ENCODE data around the gene ELMO3.

ELMO3 gene

GRCh38 chr16:67162506-67163163 is 36.3 kb upstream of the ELMO3 start:
- peak overlapping the region; percentile 44 for H2AK5ac ChIP-seq (ENCODE audit: low read depth, low read length)
- no peak overlapping the region for H3K4ac ChIP-seq (ENCODE audit: low read length)
- no peak overlapping the region for H4K91ac ChIP-seq (ENCODE audit: low read depth, low read length, poor library complexity)
- peak overlapping the region; percentile 92 for H3K18ac ChIP-seq (ENCODE audit: low read length)
- H2BK15ac ChIP-seq (ENCODE audit: low read length), result peak overlapping the region; percentile 20
- WGBS, 2 donors (ENCODE audit: extremely low coverage in 2 of 2, insufficient read length in 2 of 2, insufficient replicate concordance in 1 of 2), result no CpG with 5 or more reads among the region's 44 CpGs
- no peak for DNase-seq (ENCODE audit: low spot score)
- peaks cover 6% of the 10 kb centered on the region for H3K79me1 ChIP-seq (ENCODE audit: low read depth, low read length)
- peaks cover 82 to 100% (median 99%) of the 10 kb centered on the region in 3 experiments for H3K27me3 ChIP-seq (ENCODE audit: control insufficient read depth in 3 of 3, insufficient read depth in 3 of 3, low read depth in 1 of 3, low read length in 3 of 3)
- H3K4me2 ChIP-seq (ENCODE audit: insufficient read depth, low read length, poor library complexity, severe bottlenecking), result peak overlapping the region; percentile 94
- peak overlapping the region; percentile 47 to 78 for H3K4me3 ChIP-seq (ENCODE audit: low read length in 2 of 2)
- no peak overlapping the region for H3K9ac ChIP-seq (ENCODE audit: low read depth, low read length, poor library complexity)
- H3K27ac ChIP-seq (replicated peaks; ENCODE audit: low read length), result no peak overlapping the region
- H2BK12ac ChIP-seq (ENCODE audit: low read length), result peak overlapping the region; percentile 81
- H3K14ac ChIP-seq (ENCODE audit: low read length), result peak overlapping the region; percentile 75
- peaks cover 15 to 17% of the 10 kb centered on the region in 2 donors for H3K4me1 ChIP-seq (ENCODE audit: control insufficient read depth in 2 of 2, insufficient read depth in 1 of 2, low read depth in 1 of 2, low read length in 2 of 2)
- no peak overlapping the region for H2BK5ac ChIP-seq (ENCODE audit: low read length)
- H4K8ac ChIP-seq (ENCODE audit: low read depth, low read length), result no peak overlapping the region
- no peaks in the 10 kb centered on the region for H3K36me3 ChIP-seq (replicated peaks in 1 of 2; ENCODE audit: control insufficient read depth in 2 of 2, insufficient read depth in 2 of 2, low read length in 2 of 2)
- H2BK120ac ChIP-seq (ENCODE audit: low read depth, low read length), result no peak overlapping the region
- peaks cover 0 to 11% of the 10 kb centered on the region in 2 donors for H3K9me3 ChIP-seq (replicated peaks in 1 of 2; ENCODE audit: control insufficient read depth in 2 of 2, insufficient read depth in 1 of 2, low read depth in 1 of 2, low read length in 2 of 2)
- peak overlapping the region; percentile 91 for H3K23ac ChIP-seq (ENCODE audit: low read depth, low read length, poor library complexity)
- H2AFZ ChIP-seq (ENCODE audit: low read length), result peak overlapping the region; percentile 98

GRCh38 chr16:67163164-67163998 is 35.5 kb upstream of the ELMO3 start:
- H3K36me3 ChIP-seq (replicated peaks in 1 of 2; ENCODE audit: control insufficient read depth in 2 of 2, insufficient read depth in 2 of 2, low read length in 2 of 2), result no peaks in the 10 kb centered on the region
- H3K4me2 ChIP-seq (ENCODE audit: insufficient read depth, low read length, poor library complexity, severe bottlenecking), result peak overlapping the region; percentile 94
- H3K4me1 ChIP-seq (ENCODE audit: control insufficient read depth in 2 of 2, insufficient read depth in 1 of 2, low read depth in 1 of 2, low read length in 2 of 2), result peaks cover 15 to 17% of the 10 kb centered on the region in 2 donors
- H3K23ac ChIP-seq (ENCODE audit: low read depth, low read length, poor library complexity), result peak overlapping the region; percentile 95
- peak overlapping the region; percentile 86 for H3K9ac ChIP-seq (ENCODE audit: low read depth, low read length, poor library complexity)
- H3K18ac ChIP-seq (ENCODE audit: low read length), result peak overlapping the region; percentile 92
- peak overlapping the region; percentile 53 for H2BK5ac ChIP-seq (ENCODE audit: low read length)
- H3K4me3 ChIP-seq (ENCODE audit: low read length in 2 of 2), result peak overlapping the region; percentile 47 to 78
- H3K9me3 ChIP-seq (replicated peaks in 1 of 2; ENCODE audit: control insufficient read depth in 2 of 2, insufficient read depth in 1 of 2, low read depth in 1 of 2, low read length in 2 of 2), result peaks cover 0 to 11% of the 10 kb centered on the region in 2 donors
- H4K8ac ChIP-seq (ENCODE audit: low read depth, low read length), result peak overlapping the region; percentile 43
- H2BK15ac ChIP-seq (ENCODE audit: low read length), result peak overlapping the region; percentile 20
- H3K27me3 ChIP-seq (ENCODE audit: control insufficient read depth in 3 of 3, insufficient read depth in 3 of 3, low read depth in 1 of 3, low read length in 3 of 3), result peaks cover 80 to 100% (median 99%) of the 10 kb centered on the region in 3 experiments
- H2BK12ac ChIP-seq (ENCODE audit: low read length), result peak overlapping the region; percentile 90
- H2BK120ac ChIP-seq (ENCODE audit: low read depth, low read length), result no peak overlapping the region
- H3K4ac ChIP-seq (ENCODE audit: low read length), result no peak overlapping the region
- no peak overlapping the region for H4K91ac ChIP-seq (ENCODE audit: low read depth, low read length, poor library complexity)
- peak overlapping the region; percentile 75 for H2AK5ac ChIP-seq (ENCODE audit: low read depth, low read length)
- DNase-seq (ENCODE audit: low spot score), result no peak
- no CpG with 5 or more reads among the region's 99 CpGs for WGBS, 2 donors (ENCODE audit: extremely low coverage in 2 of 2, insufficient read length in 2 of 2, insufficient replicate concordance in 1 of 2)
- peak overlapping the region; percentile 75 for H3K14ac ChIP-seq (ENCODE audit: low read length)
- peaks cover 6% of the 10 kb centered on the region for H3K79me1 ChIP-seq (ENCODE audit: low read depth, low read length)
- H3K27ac ChIP-seq (replicated peaks; ENCODE audit: low read length), result no peak overlapping the region
- peak overlapping the region; percentile 98 for H2AFZ ChIP-seq (ENCODE audit: low read length)

GRCh38 chr16:67163999-67164558 is 34.9 kb upstream of the ELMO3 start:
- Histone ChIP-seq H2BK120ac (ENCODE audit: low read depth, low read length) (no peak overlapping the region), H3K4me3 (ENCODE audit: low read length in 2 of 2) (peak overlapping the region; percentile 47 to 78), H3K36me3 (replicated peaks in 1 of 2; ENCODE audit: control insufficient read depth in 2 of 2, insufficient read depth in 2 of 2, low read length in 2 of 2) (no peaks in the 10 kb centered on the region), H3K9ac (ENCODE audit: low read depth, low read length, poor library complexity) (no peak overlapping the region), H2BK5ac (ENCODE audit: low read length) (no peak overlapping the region), H3K9me3 (replicated peaks in 1 of 2; ENCODE audit: control insufficient read depth in 2 of 2, insufficient read depth in 1 of 2, low read depth in 1 of 2, low read length in 2 of 2) (peaks cover 0 to 11% of the 10 kb centered on the region in 2 donors), H3K14ac (ENCODE audit: low read length) (peak overlapping the region; percentile 38), H2AFZ (ENCODE audit: low read length) (peak overlapping the region; percentile 98), H2BK15ac (ENCODE audit: low read length) (no peak overlapping the region), H3K27ac (replicated peaks; ENCODE audit: low read length) (no peak overlapping the region), H3K18ac (ENCODE audit: low read length) (peak overlapping the region; percentile 92), H3K4me2 (ENCODE audit: insufficient read depth, low read length, poor library complexity, severe bottlenecking) (peak overlapping the region; percentile 94), H3K27me3 (ENCODE audit: control insufficient read depth in 3 of 3, insufficient read depth in 3 of 3, low read depth in 1 of 3, low read length in 3 of 3) (peaks cover 79 to 100% (median 99%) of the 10 kb centered on the region in 3 experiments), H3K79me1 (ENCODE audit: low read depth, low read length) (peaks cover 4% of the 10 kb centered on the region), H4K8ac (ENCODE audit: low read depth, low read length) (no peak overlapping the region), H3K4me1 (ENCODE audit: control insufficient read depth in 2 of 2, insufficient read depth in 1 of 2, low read depth in 1 of 2, low read length in 2 of 2) (peaks cover 14 to 15% of the 10 kb centered on the region in 2 donors), H3K4ac (ENCODE audit: low read length) (no peak overlapping the region), H2AK5ac (ENCODE audit: low read depth, low read length) (peak overlapping the region; percentile 75), H4K91ac (ENCODE audit: low read depth, low read length, poor library complexity) (no peak overlapping the region), H2BK12ac (ENCODE audit: low read length) (peak overlapping the region; percentile 73), H3K23ac (ENCODE audit: low read depth, low read length, poor library complexity) (peak overlapping the region; percentile 95)
- no peak for DNase-seq (ENCODE audit: low spot score)
- no CpG with 5 or more reads among the region's 34 CpGs for WGBS, 2 donors (ENCODE audit: extremely low coverage in 2 of 2, insufficient read length in 2 of 2, insufficient replicate concordance in 1 of 2)
